GM20000 (cell line): Measurements from ENCODE around the gene PRODH2.

Experiments
- DNase-seq: peaks from one replicate; pipeline ENCODE4 v3.0.0; 2012; ENCODE audit warnings: low spot score
- TF ChIP-seq, protein P1 (sequence below): IDR thresholded peaks from 2 replicates; pipeline ENCODE4 v1.5.1; 2012; ENCODE audit warnings: mild to moderate bottlenecking, control low read depth; ENCODE audit errors: extremely low read depth, missing control alignments

The PRODH2 gene

DNA sequence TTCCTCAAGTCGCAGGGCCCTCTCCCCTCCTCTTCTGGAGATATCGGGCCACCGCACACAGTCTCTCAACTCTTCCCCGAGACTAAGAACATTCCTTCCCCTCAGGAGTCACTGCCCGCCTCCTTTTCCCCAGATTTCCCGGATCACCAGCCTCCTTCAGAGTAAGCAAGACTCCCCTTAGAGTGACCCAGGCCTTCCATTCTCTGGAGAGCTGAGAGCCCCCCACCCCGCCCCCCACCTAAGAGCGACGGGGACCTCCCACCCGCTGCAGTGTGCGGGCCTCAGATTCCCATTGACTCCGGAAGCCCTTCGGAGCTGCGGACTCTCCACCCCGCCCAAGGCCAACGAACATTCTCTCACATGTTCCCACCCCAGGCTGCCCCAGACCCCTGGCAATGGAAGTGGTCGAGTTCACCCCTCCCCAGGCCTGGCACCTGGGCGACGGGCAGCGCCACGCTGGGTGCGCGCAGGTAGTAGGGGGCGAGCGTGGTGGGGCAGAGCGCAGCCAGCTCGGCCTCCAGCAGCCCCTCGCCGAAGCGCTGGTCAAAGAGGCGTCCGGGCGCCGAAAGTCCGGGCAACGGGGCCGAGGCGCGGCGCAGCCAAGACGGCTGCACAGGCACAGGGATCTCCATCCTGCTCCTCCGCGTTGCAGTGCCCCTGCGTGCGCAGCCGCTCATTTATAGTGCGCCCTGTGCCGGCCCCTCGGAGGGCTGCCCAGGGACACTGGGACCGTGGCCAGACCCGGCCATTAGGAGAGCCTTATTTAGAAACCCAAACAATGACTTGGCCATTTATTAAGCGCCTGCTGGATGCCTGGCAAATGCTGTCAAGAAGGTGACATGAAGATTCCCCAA is 56.0 kb downstream of the PRODH2 start, which contains the start of gene HSPB6:
TSS of gene HSPB6 (minus strand) at position 653 of the 854 bp plus-strand sequence. CDS start at position 632, 21 bp downstream.
- TF ChIP-seq, protein P1, sequence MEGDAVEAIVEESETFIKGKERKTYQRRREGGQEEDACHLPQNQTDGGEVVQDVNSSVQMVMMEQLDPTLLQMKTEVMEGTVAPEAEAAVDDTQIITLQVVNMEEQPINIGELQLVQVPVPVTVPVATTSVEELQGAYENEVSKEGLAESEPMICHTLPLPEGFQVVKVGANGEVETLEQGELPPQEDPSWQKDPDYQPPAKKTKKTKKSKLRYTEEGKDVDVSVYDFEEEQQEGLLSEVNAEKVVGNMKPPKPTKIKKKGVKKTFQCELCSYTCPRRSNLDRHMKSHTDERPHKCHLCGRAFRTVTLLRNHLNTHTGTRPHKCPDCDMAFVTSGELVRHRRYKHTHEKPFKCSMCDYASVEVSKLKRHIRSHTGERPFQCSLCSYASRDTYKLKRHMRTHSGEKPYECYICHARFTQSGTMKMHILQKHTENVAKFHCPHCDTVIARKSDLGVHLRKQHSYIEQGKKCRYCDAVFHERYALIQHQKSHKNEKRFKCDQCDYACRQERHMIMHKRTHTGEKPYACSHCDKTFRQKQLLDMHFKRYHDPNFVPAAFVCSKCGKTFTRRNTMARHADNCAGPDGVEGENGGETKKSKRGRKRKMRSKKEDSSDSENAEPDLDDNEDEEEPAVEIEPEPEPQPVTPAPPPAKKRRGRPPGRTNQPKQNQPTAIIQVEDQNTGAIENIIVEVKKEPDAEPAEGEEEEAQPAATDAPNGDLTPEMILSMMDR: no peak
- peak; percentile 10 for DNase-seq

DNA sequence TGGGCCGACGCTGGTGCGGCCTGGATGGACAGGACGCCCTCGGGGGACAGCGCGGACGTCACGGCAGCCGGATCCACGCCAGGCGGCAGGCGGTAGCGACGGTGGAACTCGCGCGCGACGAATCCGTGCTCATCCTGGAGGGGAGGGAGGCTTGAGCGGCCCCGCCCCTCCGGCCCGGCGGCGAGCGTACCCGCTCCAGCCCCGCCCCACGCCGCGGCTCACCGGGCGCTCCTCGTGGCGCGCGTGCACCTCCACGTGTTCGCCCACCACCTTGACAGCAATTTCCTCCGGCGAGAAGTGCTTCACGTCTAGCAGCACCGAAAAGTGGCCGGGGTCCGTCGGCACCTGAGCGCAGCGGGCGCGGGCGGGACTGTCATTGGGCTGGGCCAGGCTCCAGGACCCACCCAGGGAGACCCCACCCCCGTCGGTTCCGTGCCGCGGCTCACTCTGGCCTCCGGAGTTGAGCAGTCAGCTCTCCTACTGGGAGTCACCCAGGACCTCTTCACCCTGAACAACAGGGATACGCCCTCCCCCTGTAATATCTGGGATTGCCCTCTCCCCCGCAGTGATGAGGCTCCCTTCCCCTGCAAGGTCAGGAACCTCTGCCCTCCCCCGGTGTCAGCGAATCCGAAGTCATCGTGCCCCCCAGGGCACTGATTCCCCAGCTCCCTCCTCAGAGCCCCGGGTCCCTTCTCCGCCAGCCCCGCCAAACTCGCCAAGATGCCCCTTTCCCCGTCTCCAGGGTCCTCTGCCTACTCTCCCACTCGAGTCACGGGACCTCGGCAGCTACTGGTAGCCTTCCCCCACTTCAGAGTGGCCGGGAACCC is 56.9 kb downstream of the PRODH2 start:
- TF ChIP-seq, protein P1: no peak
- peak; percentile 49 for DNase-seq

DNA sequence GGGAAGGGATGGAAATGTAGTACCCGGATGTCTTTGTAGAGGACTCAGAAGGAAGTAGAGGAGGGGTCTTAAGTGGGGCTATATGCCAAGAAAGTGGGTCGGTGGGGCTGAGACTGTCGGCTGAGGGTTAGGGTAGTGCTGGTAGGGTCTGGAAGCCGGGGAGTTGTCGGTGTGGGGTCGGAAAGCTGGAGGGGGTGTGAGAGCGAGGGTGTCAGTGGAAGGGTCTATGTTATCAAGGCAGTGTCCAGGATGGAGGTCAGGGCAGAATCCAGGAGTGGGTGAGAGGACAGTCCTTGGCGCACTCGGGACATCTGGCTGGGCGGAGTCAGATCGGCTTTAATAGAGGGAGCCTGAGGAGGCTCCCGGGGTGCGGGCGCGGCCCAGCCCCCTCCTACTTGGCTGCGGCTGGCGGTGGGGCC is 57.5 kb downstream of the PRODH2 start:
- no peak for DNase-seq
- TF ChIP-seq, protein P1: no peak

DNA sequence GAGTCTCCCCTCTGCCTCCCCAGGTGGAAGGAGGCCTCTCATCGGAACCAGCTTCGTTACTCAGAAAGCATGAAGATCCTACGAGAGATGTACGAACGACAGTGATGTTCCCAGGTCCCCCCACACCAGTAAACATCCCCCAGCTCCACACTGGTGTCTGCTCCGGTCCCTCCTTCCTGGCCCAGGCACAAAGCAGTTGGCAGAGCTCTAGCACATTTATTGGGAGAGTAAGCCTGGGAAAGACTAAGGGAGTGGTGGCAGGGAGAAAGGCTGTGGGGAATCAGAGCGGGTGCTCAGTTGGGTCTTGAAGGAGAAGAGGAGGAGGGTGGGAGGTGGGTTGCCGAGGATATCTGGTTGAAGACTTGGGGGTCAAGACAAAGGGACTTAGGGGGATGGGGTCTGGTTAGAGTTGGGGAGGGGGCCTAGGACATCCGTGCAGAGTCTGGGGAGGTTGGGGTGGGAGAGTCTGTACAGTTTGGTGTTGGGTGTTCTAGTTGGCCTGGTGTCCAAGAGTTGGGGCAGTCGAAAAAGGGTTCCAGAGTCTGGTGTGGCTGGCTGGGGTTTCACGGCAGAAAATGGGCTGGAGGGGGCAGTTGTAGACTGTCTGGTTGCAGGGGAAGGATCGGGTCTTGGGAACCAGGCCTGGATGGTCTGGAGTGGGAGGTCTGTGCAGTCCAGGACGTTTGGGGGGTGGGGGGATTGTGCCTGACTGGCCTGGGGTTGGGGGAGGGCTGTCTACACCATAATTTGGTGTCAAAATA is 58.1 kb downstream of the PRODH2 start:
- DNase-seq: no peak
- TF ChIP-seq, protein P1: no peak

DNA sequence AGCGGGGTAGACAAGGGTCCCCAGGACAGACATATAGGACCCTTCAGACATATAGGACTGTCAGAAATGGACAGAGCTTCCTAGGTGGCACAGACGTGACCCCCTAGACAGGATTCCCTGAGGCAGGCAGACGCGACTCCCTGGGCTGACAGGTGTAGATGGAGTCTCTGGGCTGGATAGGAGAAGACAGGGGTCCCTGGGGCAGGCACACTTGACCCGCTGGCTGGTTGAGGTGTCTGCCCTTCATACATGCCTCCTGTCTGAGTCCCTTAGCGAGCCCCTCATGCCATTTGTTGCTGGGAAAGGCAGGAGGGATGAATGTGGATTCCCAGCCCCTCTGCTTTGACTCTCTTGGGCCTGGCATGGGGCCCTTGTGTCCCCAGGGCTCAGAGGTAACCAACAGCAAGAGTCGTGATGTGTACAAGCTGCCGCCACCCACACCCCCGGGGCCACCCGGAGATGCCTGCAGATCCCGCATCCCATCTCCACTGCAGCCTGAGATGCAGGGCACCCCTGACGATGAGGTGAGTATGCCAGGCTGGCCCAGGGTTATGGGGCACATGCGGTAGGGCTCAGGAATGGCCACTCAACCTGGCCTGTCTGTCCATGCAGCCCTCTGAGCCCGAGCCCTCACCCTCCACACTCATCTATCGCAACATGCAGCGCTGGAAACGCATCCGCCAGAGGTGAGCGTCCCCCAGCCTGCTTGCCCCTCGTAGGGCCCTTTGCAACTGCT is 58.8 kb downstream of the PRODH2 start:
- TF ChIP-seq, protein P1: no peak
- no peak for DNase-seq

DNA sequence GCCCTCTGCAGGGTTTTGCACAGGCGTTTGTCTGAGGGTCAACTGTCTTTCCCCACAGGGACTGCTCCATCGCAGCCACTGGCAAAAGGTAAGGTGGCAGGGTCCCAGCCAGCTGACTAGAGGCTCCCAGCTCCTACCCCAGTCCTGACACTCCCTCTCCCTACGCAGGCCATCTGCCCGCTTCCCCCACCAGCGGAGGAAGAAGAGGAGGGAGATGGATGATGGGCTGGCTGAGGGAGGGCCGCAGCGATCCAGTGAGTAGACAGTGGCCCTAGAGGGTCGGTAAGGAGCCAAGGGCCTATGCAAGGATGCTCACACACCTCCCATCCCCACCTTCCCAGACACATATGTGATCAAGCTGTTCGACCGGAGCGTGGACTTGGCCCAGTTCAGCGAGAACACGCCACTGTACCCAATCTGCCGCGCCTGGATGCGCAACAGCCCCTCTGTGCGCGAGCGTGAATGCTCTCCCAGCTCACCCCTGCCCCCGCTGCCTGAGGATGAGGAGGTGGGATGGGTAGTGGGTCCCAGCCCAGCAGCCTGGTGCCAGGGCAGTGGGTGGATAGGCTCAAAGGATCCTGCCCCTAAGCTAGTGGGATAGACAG is 59.8 kb downstream of the PRODH2 start:
- TF ChIP-seq, protein P1: no peak
- no peak for DNase-seq
